ENCODE data around the gene HEPN1.

HEPN1 gene

GRCh38 chr11:124899383-124900145 is 19.5 kb upstream of the HEPN1 start:
- no peak for DNase-seq (ENCODE audit: low read depth)

GRCh38 chr11:124900464-124900863 is 18.6 kb upstream of the HEPN1 start:
- peak; percentile 71 for DNase-seq (ENCODE audit: low read depth)

GRCh38 chr11:124902616-124903015 is 16.4 kb upstream of the HEPN1 start:
- no peak for DNase-seq (ENCODE audit: low read depth)

GRCh38 chr11:124915541-124916369 is 3.3 kb upstream of the HEPN1 start:
- no peak for DNase-seq (ENCODE audit: low read depth)

GRCh38 chr11:124916370-124916710 is 2.7 kb upstream of the HEPN1 start:
- no peak for DNase-seq (ENCODE audit: low read depth)

GRCh38 chr11:124917115-124917637 is 1.9 kb upstream of the HEPN1 start:
- no peak for DNase-seq (ENCODE audit: low read depth)

- DNase-seq (ENCODE audit: low read depth), result no peak
Measured at GRCh38 chr11:124919898-124920297, 848 bp downstream of the HEPN1 start.

- no peak for DNase-seq (ENCODE audit: low read depth)
Measured at GRCh38 chr11:124920356-124920755, 1.3 kb downstream of the HEPN1 start.

- no peak for DNase-seq (ENCODE audit: low read depth)
Measured at GRCh38 chr11:124920870-124921609, 2.0 kb downstream of the HEPN1 start.

- no peak for DNase-seq (ENCODE audit: low read depth)
Measured at GRCh38 chr11:124922831-124923230, 3.8 kb downstream of the HEPN1 start.

GRCh38 chr11:124923296-124923695 is 4.2 kb downstream of the HEPN1 start:
- DNase-seq (ENCODE audit: low read depth), result no peak

- DNase-seq (ENCODE audit: low read depth), result no peak
Measured at GRCh38 chr11:124928942-124929665, 10.1 kb downstream of the HEPN1 start.

- DNase-seq (ENCODE audit: low read depth), result no peak
Measured at GRCh38 chr11:124930799-124931198, 11.7 kb downstream of the HEPN1 start.

GRCh38 chr11:124934862-124935547 is 16.0 kb downstream of the HEPN1 start:
- peak; percentile 56 for DNase-seq (ENCODE audit: low read depth)

- DNase-seq (ENCODE audit: low read depth), result no peak
Measured at GRCh38 chr11:124935548-124936514, 16.8 kb downstream of the HEPN1 start, which contains the start of gene HEPACAM. HEPACAM (minus strand) TSS chr11:124936047; CDS start chr11:124936006, 41 bp downstream.

GRCh38 chr11:124937336-124937935 is 18.4 kb downstream of the HEPN1 start:
- DNase-seq (ENCODE audit: low read depth), result no peak

- DNase-seq (ENCODE audit: low read depth), result no peak
Measured at GRCh38 chr11:124938206-124938765, 19.2 kb downstream of the HEPN1 start.

GRCh38 chr11:124938970-124939369 is 19.9 kb downstream of the HEPN1 start:
- no peak for DNase-seq (ENCODE audit: low read depth)

- no peak for DNase-seq (ENCODE audit: low read depth)
Measured at GRCh38 chr11:124941703-124942102, 22.7 kb downstream of the HEPN1 start.

Data from GM04503 (cell line).